HG03103 (cell line): ENCODE measurements around the gene ELOA.
"Not testable (repeated sequence)": the region's sequence is repeated elsewhere in the genome, so short reads cannot be mapped to it uniquely, and the experiment has no call there.

ENCODE experiments used
- ATAC-seq: cut with Tn5 transposase; IDR thresholded peaks from one replicate; pipeline ENCODE4 v1.9.1; 2021; ENCODE audit warnings: low read depth; ENCODE audit not compliant: unreplicated experiment

The ELOA gene

DNA sequence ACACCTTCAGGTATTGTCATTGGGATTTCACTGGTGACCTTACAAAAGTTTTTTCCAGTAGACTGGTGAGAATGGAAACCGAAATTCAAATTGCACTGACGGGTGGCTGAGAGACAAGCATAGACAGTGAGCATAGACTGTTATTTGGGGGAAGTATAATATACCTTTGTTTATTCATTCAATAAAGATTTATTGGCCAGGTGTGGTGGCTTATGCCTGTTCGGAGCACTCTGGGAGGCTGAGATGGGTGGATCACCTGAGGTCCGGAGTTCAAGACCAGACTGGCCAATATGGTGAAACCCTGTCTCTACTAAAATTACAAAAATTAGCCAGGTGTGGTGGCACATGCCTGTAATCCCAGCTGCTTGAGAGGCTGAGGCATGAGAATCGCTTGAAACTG, 10.0 kb upstream of the ELOA start:
- not testable (repeated sequence) for ATAC-seq

- ATAC-seq = no peak
Measured at GRCh38 chr1:23736437-23737134, 6.7 kb upstream of the ELOA start.

DNA sequence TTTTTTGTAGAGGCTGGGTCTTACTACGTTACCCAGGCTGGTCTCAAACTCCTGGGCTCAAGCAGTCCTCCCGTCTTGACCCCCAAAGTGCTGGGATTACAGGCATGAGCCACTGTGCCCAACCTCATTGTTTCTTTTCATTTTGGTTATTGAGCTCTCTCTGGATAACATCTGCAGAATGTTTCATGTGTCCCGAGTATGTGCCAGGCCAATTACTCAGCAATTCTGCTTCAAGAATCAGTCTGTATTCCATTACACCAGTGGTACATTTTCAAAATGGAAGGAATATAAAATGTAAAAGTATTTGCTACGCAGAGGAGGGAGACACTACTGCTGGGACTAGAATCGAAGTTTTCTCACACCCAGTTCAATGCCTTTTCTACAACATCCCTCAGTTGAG, 1.7 kb upstream of the ELOA start:
- ATAC-seq = no peak

DNA sequence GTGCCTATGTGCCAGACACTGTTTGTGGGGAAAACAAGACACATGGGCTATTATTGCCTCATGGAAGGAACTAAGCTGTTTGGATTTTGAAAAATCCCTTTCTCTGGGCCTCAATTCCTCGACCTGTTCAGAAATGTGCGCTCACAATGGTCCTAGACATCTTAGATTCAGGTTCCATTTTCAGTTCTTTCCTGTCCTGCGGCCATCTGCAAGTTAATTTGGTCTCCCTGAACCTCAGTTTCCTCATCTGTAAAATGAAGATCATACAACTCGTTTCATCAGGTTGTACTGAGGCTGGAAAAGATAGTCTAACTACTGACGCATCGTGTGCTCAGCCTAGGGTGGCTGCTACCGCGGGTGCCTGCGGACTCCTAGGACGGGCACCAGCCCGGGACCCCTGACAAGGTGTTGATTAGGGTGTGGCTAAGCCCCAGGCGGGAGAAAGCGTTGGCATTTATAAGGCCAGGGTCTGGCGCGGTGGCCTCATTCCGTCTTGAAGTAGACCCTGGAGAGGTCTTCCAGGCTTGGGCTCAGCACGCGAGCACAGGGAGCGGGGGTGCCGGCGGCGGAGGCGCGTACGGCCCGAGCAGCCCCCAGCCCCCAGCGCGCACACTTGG, 493 bp upstream of the ELOA start:
- peak; percentile 25 for ATAC-seq

DNA sequence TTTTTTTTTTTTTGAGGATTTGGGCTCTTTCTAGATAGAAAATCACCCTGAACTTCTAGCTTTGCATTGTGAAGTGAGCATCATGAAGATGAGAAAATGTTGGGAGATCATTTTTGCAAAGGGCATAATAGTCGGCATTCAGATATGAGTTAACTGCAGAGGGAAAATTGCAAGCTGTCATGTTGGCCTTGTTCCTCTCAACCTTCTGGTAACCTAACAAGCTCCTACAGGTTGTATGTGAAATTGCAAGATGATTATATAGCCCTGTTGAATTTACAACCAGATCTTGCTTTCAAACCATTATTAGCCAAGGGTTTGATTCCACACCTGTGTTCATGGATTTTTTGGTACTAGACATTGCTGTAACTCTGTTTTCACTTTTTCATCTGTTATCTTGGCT, 2.2 kb downstream of the ELOA start:
- ATAC-seq = no peak

DNA sequence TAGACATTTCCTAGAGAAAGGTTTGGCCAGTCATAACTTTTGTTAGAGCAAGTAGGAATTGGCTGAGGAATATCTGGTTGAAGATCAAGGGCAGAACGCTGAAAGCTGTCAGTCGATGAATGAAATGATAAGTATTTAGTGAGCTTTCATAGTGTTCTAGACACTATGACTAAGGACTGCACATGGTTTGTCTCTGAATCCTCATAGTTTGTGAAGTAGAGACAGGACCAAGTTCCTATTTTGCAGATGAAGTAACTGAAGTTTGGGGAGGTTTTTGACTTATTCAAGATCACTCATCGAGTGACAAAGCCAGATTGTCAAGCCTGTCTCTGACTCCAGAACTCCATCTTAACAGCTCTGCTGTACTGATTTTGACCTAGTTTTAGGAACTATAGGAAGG, 4.7 kb downstream of the ELOA start:
- ATAC-seq = no peak

- ATAC-seq = no peak
Measured at GRCh38 chr1:23751050-23751814, 8.0 kb downstream of the ELOA start.

- no peak for ATAC-seq
Measured at GRCh38 chr1:23751815-23752200, 8.5 kb downstream of the ELOA start.

DNA sequence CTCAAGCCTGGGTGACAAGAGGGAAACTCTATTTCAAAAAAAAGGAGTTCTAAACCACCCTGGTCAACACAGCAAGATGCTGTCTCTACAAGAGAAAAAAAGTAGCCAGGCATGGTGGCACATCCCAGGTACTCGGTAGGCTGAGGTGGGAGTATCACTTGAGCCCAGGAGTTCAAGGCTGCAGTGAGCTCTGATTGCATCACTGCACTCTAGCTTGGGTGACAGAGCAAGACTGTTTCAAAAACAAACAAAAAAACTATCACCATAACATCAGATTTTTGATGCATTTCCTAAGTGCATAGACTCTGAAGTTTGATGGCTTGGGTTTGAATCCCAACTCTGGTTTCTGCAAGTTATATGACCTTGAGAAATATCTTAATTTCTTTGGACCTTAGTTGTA, 9.6 kb downstream of the ELOA start:
- no peak for ATAC-seq

GRCh38 chr1:23756676-23757075, 13.4 kb downstream of the ELOA start:
- ATAC-seq = no peak

- no peak for ATAC-seq
Measured at GRCh38 chr1:23757812-23758211, 14.5 kb downstream of the ELOA start.

DNA sequence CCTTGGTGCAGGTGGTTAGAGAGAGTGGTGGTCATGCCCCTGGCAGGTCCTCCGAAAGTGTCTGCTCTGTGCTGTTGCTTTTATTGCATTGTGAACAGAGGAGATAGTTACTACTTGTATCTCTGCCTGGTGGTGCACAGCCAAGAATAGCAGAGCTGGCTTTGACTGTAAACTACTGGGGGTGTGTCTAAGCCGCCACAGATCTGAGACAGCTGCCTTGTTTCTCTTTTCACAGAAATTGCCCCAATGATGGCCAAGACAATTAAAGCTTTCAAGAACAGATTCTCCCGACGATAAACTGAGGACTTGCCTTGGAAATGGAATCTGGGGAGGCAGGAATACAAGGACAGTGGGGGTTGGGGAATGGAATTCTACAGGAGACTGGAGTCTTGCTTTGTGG, 16.0 kb downstream of the ELOA start:
- ATAC-seq = no peak

DNA sequence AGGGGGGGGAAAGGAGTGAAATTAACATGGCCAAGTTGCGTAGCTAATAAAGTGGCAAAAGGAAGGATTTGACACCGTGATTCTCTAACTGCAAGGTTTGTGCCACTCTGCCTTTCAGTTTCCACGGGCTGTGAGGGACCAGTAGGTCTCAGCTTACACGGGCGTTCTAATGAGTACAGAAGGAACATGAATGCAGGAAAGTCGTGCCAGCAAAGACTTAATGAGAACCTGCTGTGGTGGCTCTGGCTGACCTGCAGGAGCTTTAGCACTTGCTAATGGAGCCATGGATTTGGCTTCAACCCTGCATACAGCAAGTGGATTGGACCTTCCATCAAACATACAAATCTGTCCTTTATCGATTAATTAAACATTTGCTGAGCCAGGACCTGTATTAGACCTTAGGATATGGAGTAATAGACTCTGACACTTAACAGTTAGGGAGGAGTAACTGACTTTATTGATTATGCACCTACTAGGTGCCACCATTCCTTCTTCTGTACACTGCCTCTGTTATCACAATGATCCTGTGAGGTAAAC, 19.8 kb downstream of the ELOA start:
- ATAC-seq = no peak

DNA sequence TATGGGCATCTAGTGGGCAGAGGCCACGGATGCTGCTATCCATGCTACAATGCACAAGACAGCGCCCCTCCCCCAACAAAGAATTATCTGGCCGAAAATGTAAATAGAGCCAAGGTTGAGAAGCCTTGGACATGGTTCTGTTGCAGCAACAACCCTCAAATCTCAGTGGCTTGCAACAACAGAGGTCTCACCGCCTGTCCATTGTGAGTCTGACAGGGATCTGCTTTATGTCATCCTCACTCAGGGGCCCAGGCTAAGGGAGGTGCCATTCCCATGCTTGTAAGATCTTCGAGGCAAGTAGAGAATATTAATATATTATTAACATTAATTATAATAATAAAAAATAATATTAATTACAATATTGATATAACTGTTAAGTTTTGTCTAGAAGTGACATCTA, 25.5 kb downstream of the ELOA start:
- no peak for ATAC-seq

DNA sequence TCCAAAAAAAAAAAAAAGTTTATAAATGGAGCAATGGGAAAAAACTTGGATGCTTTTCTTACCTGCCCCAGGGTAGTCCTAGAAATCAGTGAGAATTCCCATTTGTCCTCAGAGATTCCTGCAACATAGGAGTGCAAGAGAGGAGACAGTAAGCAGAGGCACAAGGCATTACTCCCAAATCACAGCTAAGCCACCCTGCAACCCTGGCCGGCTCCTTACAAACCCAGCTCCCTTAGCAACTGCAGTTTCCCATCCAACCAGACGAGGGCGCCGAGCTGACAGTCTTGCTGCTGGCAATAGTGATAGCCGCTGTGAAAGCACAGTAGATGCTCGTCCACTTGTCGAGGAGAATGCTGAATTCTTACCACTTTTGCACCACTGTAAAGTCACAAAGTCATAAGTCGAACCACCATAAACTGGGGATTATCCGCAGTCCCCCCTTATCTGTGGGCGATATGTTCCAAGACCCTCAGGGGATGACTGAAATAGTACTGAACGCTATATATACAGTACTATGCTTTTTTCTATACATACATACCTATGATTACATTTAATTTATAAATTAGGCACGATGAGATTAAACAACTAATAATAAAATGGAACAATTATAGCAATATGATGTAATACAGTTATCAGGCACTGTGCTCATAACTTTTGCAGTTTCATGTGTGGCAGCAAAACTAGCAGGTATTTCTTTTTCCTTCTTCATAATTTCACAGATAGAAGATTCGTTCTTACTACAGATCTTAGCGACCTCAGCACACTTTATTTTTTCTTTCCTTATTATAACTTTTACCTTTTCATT, 29.0 kb downstream of the ELOA start:
- peak; percentile 52 for ATAC-seq

GRCh38 chr1:23772854-23773242, 29.6 kb downstream of the ELOA start:
- no peak for ATAC-seq

DNA sequence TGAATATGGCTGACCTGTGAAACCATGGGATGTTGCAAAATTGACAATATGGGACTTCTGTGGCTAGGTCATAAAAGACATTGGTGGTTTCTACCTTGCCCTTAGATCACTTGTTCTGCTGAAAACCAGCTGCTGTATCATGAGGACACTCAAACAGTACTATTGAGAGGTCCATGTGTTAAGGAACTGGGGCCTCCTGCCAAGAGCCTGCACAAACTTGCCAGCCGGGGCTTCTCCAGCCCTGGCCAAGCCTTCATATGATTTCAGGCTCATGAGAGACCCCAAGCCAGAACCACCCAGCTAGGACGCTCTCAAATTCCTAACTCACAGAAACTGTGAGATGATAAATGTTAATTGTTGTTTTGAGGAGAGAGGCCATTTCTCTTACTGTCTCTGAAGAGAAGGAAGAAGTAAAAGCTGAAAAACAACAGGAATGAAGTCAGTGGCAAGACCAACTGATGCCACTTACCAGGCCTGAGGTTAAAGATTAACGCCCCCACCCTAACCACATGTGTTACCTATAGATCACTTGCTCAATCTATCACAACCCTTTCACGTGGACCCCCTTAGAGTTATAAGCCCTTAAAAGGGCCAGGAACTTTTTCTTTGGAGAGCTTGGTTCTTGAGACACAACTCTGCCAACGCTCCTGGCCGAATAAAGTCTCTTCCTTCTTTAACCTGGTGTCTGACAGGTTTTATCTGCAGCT, 31.1 kb downstream of the ELOA start:
- ATAC-seq = no peak

DNA sequence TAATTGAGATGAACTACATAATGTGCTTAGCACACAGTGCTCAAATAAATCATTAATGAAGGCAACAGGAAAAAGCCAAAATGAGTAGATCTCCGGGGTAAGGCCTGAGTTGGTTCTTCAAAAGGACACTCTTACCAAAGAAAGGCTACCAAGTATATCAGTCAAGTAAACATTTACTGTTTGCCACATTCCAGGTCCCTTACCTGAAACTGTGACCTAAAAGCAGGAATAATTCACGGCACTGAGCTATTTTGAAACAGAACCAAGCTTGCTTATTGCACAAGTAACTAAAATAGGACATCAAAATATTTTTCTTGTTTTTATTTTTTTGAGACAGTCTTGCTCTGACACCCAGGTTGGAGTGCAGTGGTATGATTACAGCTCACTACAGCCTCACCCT, 32.9 kb downstream of the ELOA start:
- no peak for ATAC-seq

GRCh38 chr1:23777979-23778814, 34.9 kb downstream of the ELOA start, which contains the start of gene PITHD1:
PITHD1 (plus strand) TSS chr1:23778418; CDS start chr1:23778516, 98 bp downstream.
- ATAC-seq = peak; percentile 62
